Muscle of leg (tissue), 16 donors: Measurements from ENCODE around the gene SUN1. TPM values are rescaled to one million over a fixed set of nuclear protein-coding genes. Genes with fewer than 3 reads are reported as not detected.
A peak's percentile ranks its signal among the peaks of the same experiment; 100 is the strongest.

Experiments
- DNase-seq: peaks from one replicate; pipeline ENCODE4 v3.0.0; 2013
- H3K27ac ChIP-seq: one replicate; pipeline ENCODE4 v1.5.1; 2013; ENCODE audit warnings: mild to moderate bottlenecking, low read length, control low read depth
- H3K27me3 ChIP-seq: one replicate; pipeline ENCODE4 v1.6.1; 2013; ENCODE audit warnings: low read length; ENCODE audit not compliant: control insufficient read depth, insufficient read depth
- H3K36me3 ChIP-seq: one replicate; pipeline ENCODE4 v1.6.1; 2013; ENCODE audit warnings: low read length; ENCODE audit not compliant: control insufficient read depth, insufficient read depth
- H3K4me1 ChIP-seq: one replicate; pipeline ENCODE4 v1.6.1; 2013; ENCODE audit warnings: low read length; ENCODE audit not compliant: control insufficient read depth, insufficient read depth
- H3K4me3 ChIP-seq: one replicate; pipeline ENCODE4 v1.5.1; 2013; ENCODE audit warnings: low read length, control low read depth
- H3K9me3 ChIP-seq: replicated peaks from 2 replicates; pipeline ENCODE4 v1.6.1; 2013; ENCODE audit warnings: low read depth, low read length; ENCODE audit not compliant: control insufficient read depth
- WGBS: methylation state at CpG from one replicate; pipeline ENCODE4 v1.1.5; 2013; ENCODE audit warnings: missing lambda C conversion rate; ENCODE audit not compliant: insufficient coverage; 5-methylcytosine and 5-hydroxymethylcytosine counted together
- long read RNA-seq, 11 donors: transcript quantifications; one replicate each; lab custom pipeline, GENCODE V29; 2026
- polyA plus RNA-seq, 8 donors: library from polyadenylated mRNA; unstranded; fragments of 120-200 nt; gene quantifications; one replicate each; pipeline versions ENCODE4 v1.2.1 to v1.2.3, GENCODE V29; 2013; ENCODE audit warnings: inconsistent platforms in 1 of 8, low replicate concordance in 1 of 8; ENCODE audit not compliant: insufficient read length in 8 of 8, insufficient read depth in 1 of 8
- total RNA-seq: library from RNA; stranded (reverse); fragments of 120-200 nt; gene quantifications from one replicate; pipeline ENCODE4 v1.2.4, GENCODE V29; 2013

Gene SUN1, protein sequence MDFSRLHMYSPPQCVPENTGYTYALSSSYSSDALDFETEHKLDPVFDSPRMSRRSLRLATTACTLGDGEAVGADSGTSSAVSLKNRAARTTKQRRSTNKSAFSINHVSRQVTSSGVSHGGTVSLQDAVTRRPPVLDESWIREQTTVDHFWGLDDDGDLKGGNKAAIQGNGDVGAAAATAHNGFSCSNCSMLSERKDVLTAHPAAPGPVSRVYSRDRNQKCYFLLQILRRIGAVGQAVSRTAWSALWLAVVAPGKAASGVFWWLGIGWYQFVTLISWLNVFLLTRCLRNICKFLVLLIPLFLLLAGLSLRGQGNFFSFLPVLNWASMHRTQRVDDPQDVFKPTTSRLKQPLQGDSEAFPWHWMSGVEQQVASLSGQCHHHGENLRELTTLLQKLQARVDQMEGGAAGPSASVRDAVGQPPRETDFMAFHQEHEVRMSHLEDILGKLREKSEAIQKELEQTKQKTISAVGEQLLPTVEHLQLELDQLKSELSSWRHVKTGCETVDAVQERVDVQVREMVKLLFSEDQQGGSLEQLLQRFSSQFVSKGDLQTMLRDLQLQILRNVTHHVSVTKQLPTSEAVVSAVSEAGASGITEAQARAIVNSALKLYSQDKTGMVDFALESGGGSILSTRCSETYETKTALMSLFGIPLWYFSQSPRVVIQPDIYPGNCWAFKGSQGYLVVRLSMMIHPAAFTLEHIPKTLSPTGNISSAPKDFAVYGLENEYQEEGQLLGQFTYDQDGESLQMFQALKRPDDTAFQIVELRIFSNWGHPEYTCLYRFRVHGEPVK
- total RNA-seq (151 TPM), polyA plus RNA-seq (100 to 1,000 TPM; 150 to 238 (median 175) TPM)
- long read RNA-seq, donor 1, full-length matches to known transcripts, result 2 of 2 reads
- long read RNA-seq, donor 1, partial matches to known transcripts, result 0 of 2 reads
- long read RNA-seq, donor 1, other reads (novel, unspliced or antisense), result 0 of 2 reads
- long read RNA-seq, donor 2, result 0 reads
- long read RNA-seq, donor 3, partial matches to known transcripts, result 21 of 26 reads
- long read RNA-seq, donor 3, other reads (novel, unspliced or antisense), result 0 of 26 reads
- long read RNA-seq, donor 4, partial matches to known transcripts, result 0 of 2 reads
- long read RNA-seq, donor 4, other reads (novel, unspliced or antisense), result 0 of 2 reads
- long read RNA-seq, donor 5, transcript SUN1-235 (3 exons, 2,824 nt), result major isoform, 11 of 72 reads
- long read RNA-seq, donor 5, partial matches to known transcripts, result 46 of 72 reads
- long read RNA-seq, donor 5, other reads (novel, unspliced or antisense), result 11 of 72 reads
- long read RNA-seq, donor 6, full-length matches to known transcripts, result 14 of 60 reads
- long read RNA-seq, donor 6, partial matches to known transcripts, result 35 of 60 reads
- long read RNA-seq, donor 6, other reads (novel, unspliced or antisense), result 11 of 60 reads
- long read RNA-seq, donor 7, full-length matches to known transcripts, result 8 of 8 reads
- long read RNA-seq, donor 7, partial matches to known transcripts, result 0 of 8 reads
- long read RNA-seq, donor 7, other reads (novel, unspliced or antisense), result 0 of 8 reads
- long read RNA-seq, donor 8, full-length matches to known transcripts, result 4 of 37 reads
- long read RNA-seq, donor 8, partial matches to known transcripts, result 33 of 37 reads
- long read RNA-seq, donor 8, other reads (novel, unspliced or antisense), result 0 of 37 reads
- long read RNA-seq, donor 9, partial matches to known transcripts, result 25 of 35 reads
- long read RNA-seq, donor 9, other reads (novel, unspliced or antisense), result 0 of 35 reads
- long read RNA-seq, donor 10, full-length matches to known transcripts, result 5 of 11 reads
- long read RNA-seq, donor 10, partial matches to known transcripts, result 6 of 11 reads
- long read RNA-seq, donor 10, other reads (novel, unspliced or antisense), result 0 of 11 reads
- long read RNA-seq, donor 11, transcript SUN1-235 (3 exons, 2,824 nt), result major isoform, 7 of 13 reads
- long read RNA-seq, donor 11, partial matches to known transcripts, result 5 of 13 reads
- long read RNA-seq, donor 11, other reads (novel, unspliced or antisense), result 0 of 13 reads

DNA sequence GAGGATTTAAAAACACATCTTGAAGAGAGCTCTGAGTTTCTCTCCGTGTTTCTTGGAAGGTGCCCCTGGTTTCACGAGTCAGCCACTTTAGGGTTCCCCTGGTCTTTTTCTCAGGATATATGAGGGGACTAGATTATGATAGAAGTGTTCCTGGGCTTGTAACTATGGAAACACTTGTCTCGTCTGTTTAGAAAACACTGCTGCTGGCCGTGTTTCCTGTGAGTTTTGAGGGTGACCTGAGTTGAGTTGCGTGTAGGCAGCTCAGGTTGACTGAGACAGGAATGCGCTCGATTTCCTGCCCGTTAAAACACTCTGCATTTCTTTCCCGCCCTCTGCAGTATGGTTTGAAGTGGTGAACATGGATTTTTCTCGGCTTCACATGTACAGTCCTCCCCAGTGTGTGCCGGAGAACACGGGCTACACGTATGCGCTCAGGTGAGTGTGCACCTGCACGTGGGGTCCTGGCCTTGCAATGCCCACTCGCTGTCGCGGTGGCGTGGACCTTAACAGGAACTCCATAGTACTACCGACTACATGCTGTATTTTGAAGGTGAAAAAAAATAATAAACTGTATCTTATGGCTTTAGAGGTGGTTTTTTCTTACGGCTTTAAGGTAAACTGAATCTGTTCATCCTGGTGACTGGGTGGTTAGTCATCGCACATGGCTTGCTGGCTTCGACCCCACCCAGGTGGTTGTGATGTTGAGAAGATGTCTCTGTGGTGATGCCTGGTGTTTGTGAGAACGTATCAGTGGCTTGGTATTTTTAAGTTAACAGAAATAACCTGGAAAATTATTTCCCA is at the start of gene SUN1:
Gene SUN1 (plus strand): TSS at position 310 of the 801 bp plus-strand sequence. CDS start 49 bp downstream, at position 359.
- Histone ChIP-seq H3K4me1 (peaks cover 67% of the 10 kb centered on the region), H3K27ac (peak within 1 kb of the TSS; percentile 81), H3K36me3 (peaks cover 50% of the 10 kb centered on the region), H3K27me3 (no peaks in the 10 kb centered on the region), H3K4me3 (no peak within 1 kb of the TSS), H3K9me3 (no peaks in the 10 kb centered on the region)
- 38% methylated on average over 8 of the region's 24 CpGs for WGBS
- DNase-seq, result peak; percentile 81

DNA sequence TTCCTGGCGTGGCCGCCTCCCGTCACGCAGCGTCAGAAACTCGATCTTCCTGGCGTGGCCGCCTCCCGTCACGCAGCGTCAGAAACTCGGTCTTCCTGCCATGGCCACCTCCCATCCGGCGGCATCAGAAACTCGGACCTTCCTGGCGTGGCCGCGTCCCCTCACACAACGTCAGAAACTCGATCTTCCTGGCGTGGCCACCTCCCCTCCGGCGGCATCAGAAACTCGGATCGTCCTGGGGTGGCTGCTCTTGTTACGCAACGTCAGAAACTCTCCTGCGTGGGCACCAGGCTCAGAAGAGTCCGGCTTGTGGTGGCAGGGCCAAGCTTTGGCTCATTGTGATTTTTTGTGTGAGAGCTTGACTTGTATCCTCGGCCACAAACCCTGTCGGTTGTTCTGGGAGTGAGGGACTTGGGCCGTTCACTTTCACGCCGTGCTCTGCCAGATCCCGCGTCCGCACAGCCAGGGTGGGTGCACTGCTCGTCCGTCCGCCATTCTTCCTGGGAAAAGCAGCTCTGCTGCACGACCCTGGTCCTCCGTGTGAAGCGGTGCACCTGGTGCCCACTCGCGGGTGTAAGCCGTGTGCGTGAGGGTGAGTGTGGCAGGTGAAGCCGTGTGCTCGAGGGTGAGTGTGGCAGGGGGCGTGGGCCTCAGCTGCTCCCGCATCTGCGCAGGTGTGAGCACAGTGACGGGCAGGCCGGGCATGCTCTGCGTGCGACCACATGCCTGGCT is 49.4 kb upstream of the SUN1 start:
- no peaks in the 10 kb centered on the region for H3K9me3 ChIP-seq
- peaks cover 58% of the 10 kb centered on the region for H3K36me3 ChIP-seq
- H3K4me3 ChIP-seq, result no peak overlapping the region
- H3K27me3 ChIP-seq, result no peaks in the 10 kb centered on the region
- DNase-seq, result no peak
- 94% methylated on average over 49 of the region's 56 CpGs for WGBS
- peaks cover 40% of the 10 kb centered on the region for H3K4me1 ChIP-seq
- H3K27ac ChIP-seq, result no peak overlapping the region

DNA sequence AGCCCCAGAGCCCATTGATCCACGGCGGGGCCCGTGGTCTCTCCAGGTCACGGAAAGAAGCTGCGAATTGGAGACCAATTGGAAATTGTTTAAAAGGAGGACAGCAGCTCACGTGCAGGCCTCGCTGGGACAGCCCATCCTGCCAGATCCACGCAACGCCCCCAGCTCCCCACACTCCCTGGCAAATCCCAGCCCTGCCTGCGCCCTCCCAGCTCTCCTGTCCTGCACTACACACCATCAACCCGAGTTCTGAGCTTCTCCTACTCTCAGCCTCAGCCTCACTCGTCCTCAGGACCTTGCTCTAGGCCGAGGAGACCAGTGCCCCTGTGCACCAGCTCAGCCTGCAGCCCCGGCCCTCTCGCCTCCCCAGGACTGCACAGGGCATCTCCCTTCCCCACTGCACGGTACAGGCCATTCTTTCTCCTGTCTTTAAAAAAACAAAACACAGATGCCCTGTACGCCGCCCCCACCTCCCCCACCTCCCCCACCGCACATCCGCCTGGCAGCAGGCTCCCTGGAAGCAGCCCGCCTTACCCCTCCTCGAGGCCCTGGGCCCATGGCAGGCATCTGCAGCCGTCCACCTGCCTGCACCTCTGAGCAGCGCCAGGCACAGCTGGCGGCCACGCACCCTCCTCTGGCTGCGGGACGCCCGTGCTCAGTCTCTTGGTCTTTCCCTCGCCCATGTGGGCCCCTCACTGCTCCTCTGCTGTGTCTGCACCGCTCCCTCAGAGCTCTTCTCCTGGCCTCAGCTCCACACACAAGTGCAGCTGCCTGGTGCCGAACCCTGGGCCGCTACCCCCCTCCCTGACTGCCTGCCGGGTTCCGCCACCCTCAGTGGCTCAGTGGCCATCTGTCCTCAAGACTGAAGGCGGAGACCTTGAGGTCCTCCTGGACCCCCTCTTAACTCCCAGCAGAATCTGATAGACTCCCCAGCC is 48.5 kb upstream of the SUN1 start:
- 93% methylated on average over 33 of the region's 36 CpGs for WGBS
- Histone ChIP-seq H3K27me3 (no peaks in the 10 kb centered on the region), H3K27ac (no peak overlapping the region), H3K9me3 (no peaks in the 10 kb centered on the region), H3K36me3 (peaks cover 59% of the 10 kb centered on the region), H3K4me3 (no peak overlapping the region), H3K4me1 (peaks cover 30% of the 10 kb centered on the region)
- no peak for DNase-seq

DNA sequence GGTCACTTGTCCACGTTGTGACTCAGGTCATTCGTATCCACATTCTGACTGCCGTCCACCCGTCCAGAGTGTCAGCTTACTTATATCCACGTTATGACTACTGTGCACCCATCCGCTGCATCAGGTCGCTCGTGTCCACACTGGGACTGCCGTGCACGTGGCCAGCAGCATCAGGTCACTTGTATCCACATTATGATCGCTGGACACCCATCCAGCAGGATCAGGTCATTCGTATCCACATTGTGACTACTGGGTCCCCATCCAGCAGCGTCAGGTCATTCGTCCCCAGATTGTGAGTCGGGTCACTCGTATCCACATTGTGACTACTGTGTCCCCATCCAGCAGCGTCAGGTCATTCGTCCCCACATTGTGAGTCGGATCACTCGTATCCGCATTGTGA is 47.3 kb upstream of the SUN1 start:
- H3K27ac ChIP-seq, result no peak overlapping the region
- no peaks in the 10 kb centered on the region for H3K9me3 ChIP-seq
- no peak for DNase-seq
- peaks cover 19% of the 10 kb centered on the region for H3K4me1 ChIP-seq
- H3K27me3 ChIP-seq, result no peaks in the 10 kb centered on the region
- peaks cover 51% of the 10 kb centered on the region for H3K36me3 ChIP-seq
- no peak overlapping the region for H3K4me3 ChIP-seq
- WGBS, result 96% methylated on average over 21 of the region's 21 CpGs

DNA sequence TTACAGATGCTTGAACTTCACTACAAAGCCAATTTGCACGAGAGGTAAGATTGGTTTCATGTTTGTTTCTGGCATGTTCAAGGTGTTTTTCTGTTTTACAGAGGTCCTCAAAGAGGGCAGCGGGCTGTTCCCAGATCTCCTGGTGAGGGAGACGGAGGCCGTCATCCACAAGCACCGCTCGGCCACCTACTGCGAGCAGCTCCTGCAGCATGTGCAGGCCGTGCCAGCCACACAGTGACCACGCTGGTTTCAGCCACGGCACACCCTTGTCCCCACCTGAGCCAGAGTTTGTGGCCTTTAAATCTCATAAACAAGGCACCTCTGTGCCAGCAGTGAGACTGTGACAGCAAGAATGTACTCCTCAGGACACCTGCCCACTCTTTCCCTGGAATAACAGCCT is 46.9 kb upstream of the SUN1 start:
- Histone ChIP-seq H3K27me3 (no peaks in the 10 kb centered on the region), H3K4me1 (peaks cover 16% of the 10 kb centered on the region), H3K27ac (no peak overlapping the region), H3K4me3 (no peak overlapping the region), H3K36me3 (peaks cover 50% of the 10 kb centered on the region), H3K9me3 (no peaks in the 10 kb centered on the region)
- 94% methylated on average over 9 of the region's 10 CpGs for WGBS
- no peak for DNase-seq

DNA sequence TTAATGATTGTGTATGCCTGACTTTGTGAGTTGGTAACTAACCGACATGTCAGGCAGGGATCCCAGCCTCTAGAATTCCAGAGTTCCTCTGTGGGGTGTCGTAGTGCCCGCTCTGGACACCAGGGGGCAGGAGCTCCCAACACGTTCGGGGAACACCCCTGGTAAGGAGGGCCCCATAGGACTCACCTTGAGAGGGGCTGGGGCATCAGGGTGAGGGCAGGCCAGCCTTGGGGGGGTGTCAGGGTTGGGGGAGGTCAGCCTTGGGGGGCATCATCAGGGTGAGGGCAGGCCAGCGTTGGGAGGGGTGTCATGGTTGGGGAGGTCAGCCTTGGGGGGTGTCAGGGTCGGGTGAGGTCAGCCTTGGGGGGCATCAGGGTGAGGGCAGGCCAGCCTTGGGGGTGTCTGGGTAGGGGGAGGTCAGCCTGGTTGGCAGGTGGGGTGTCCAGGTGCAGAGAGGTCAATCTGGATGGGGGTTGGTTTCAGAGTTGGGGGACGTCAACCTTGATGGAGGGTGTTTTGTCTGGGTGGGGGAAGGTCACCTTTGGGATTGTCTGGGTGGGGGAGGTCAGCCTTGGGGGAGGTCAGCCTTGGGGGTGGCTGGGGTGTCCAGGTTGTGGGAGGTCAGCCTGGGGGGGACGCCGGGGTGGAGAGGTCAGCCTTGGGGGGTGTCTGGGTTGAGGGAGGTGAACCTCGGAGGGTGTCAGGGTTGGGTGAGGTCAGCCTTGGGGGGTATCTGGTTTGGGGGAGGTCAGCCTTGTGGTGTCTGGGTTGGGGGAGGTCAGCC is 45.6 kb upstream of the SUN1 start:
- no peaks in the 10 kb centered on the region for H3K27me3 ChIP-seq
- H3K27ac ChIP-seq, result no peak overlapping the region
- no peak overlapping the region for H3K4me3 ChIP-seq
- no peaks in the 10 kb centered on the region for H3K9me3 ChIP-seq
- peaks cover 5% of the 10 kb centered on the region for H3K4me1 ChIP-seq
- peaks cover 42% of the 10 kb centered on the region for H3K36me3 ChIP-seq
- WGBS, result 69% methylated on average over 5 of the region's 11 CpGs
- peak; percentile 69 for DNase-seq
